ENCODE results near the gene ZNF169.
"Not testable (repeated sequence)": the region's sequence is repeated elsewhere in the genome, so short reads cannot be mapped to it uniquely, and the experiment has no call there.

DNA sequence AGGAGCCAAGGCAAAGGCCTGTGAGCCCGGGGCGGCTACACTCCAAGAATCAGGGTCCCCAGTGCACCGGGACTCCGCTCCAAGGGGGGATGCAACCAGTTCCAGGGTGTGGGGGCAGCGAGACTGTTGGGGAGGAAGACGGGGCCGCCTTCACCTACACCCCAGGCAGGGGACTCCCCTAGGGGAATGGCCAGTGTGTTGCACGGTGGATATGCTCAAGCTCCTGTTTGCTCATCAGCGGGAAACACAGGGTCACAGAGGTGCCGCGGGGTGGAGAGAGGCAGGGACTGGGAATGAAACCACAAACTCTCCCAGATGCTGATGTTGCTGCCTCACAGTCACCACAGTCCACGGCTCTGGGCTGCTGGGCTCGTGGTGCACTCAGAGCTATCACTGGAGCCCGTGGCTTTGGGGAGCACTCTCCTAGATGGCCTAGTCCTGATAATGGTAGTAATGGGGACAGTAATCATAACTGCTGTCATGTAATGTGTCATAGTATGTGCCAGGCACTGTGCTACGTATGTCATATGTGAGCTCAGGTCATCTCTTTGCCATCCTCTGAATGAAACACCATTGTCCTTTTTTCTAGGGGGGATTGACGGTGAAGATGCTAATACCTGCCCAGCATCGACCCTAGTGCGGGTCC lies 64.2 kb downstream of the ZNF169 start:
- not testable (repeated sequence) for TF ChIP-seq EMX1 (CRISPR knock-in tag; IDR thresholded peaks at IDR 0.05); ZNF219 (CRISPR knock-in tag; IDR thresholded peaks at IDR 0.05; ENCODE audit: borderline replicate concordance); JUN (CRISPR knock-in tag; IDR thresholded peaks at IDR 0.05)
- TF ChIP-seq, protein P1, sequence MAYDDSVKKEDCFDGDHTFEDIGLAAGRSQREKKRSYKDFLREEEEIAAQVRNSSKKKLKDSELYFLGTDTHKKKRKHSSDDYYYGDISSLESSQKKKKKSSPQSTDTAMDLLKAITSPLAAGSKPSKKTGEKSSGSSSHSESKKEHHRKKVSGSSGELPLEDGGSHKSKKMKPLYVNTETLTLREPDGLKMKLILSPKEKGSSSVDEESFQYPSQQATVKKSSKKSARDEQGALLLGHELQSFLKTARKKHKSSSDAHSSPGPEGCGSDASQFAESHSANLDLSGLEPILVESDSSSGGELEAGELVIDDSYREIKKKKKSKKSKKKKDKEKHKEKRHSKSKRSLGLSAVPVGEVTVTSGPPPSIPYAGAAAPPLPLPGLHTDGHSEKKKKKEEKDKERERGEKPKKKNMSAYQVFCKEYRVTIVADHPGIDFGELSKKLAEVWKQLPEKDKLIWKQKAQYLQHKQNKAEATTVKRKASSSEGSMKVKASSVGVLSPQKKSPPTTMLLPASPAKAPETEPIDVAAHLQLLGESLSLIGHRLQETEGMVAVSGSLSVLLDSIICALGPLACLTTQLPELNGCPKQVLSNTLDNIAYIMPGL (CRISPR knock-in tag; IDR thresholded peaks at IDR 0.05) = not testable (repeated sequence)

All from WTC11 (cell line).